A673 (cell line): ENCODE data around the gene PROX2. TPM values are rescaled to one million over a fixed set of nuclear protein-coding genes. Genes with fewer than 3 reads are reported as not detected.
A peak's percentile ranks its signal among the peaks of the same experiment; 100 is the strongest.

ENCODE experiments used
- BruUV-seq: library from RNA; stranded (reverse); fragments of 400-500 nt; replicated peaks from 2 replicates; lab custom pipeline; 2021; lab: Mats Ljungman, UMichigan
- CTCF ChIA-PET: fragments of 300-600 bp; sonication (Branson Sonifier 250); formaldehyde crosslinking; loops from one replicate; lab custom pipeline; 2022; ENCODE audit warnings: antibody characterized with exemption; lab: Charles Lee
- POLR2A ChIA-PET: fragments of 300-600 bp; sonication (Branson Sonifier 250); formaldehyde crosslinking; loops from one replicate; lab custom pipeline; 2022; ENCODE audit warnings: antibody characterized with exemption; ENCODE audit not compliant: low non-redundant PET; lab: Charles Lee
- DNase-seq: peaks from one replicate; pipeline ENCODE4 v3.0.0-alpha.2; 2015; ENCODE audit warnings: low spot score
- H3K27ac ChIP-seq: fragments of 200-600 bp; sonication (generic); 2 replicates; pipeline ENCODE4 v1.5.1; 2016; ENCODE audit warnings: mixed run types, low read depth, mild to moderate bottlenecking, mixed read lengths, antibody characterized with exemption, low read length; ENCODE audit not compliant: poor library complexity, severe bottlenecking
- H3K27me3 ChIP-seq: fragments of 200-600 bp; sonication (generic); replicated peaks from 2 replicates; pipeline ENCODE4 v1.6.1; 2017; ENCODE audit warnings: mixed run types, low read depth, mild to moderate bottlenecking, mixed read lengths, antibody characterized with exemption, low read length; ENCODE audit not compliant: insufficient read depth, poor library complexity
- H3K36me3 ChIP-seq: fragments of 200-600 bp; sonication (generic); 2 replicates; pipeline ENCODE4 v1.6.1; 2016; ENCODE audit warnings: mixed run types, mild to moderate bottlenecking, mixed read lengths, antibody characterized with exemption, low read length; ENCODE audit not compliant: insufficient read depth, poor library complexity, severe bottlenecking
- H3K4me1 ChIP-seq: fragments of 200-600 bp; sonication (generic); 2 replicates; pipeline ENCODE4 v1.6.1; 2017; ENCODE audit warnings: mixed run types, mild to moderate bottlenecking, mixed read lengths, antibody characterized with exemption, low read length; ENCODE audit not compliant: insufficient read depth, poor library complexity, severe bottlenecking
- H3K4me3 ChIP-seq: fragments of 200-600 bp; sonication (generic); 2 replicates; pipeline ENCODE4 v1.5.1; 2016; ENCODE audit warnings: low read depth, mixed run types, mild to moderate bottlenecking, mixed read lengths, low read length; ENCODE audit not compliant: poor library complexity, severe bottlenecking
- H3K9me3 ChIP-seq: fragments of 200-600 bp; sonication (generic); 2 replicates; pipeline ENCODE4 v1.6.1; 2016; ENCODE audit warnings: mixed run types, low read depth, mild to moderate bottlenecking, mixed read lengths, antibody characterized with exemption, low read length; ENCODE audit not compliant: poor library complexity, severe bottlenecking
- EZH2 ChIP-seq: fragments of 200-600 bp; sonication (generic); IDR thresholded peaks from 2 replicates; pipeline ENCODE4 v1.6.1; 2017; ENCODE audit warnings: borderline replicate concordance, low read depth, mild to moderate bottlenecking, mixed read lengths, antibody characterized with exemption, low read length; ENCODE audit not compliant: poor library complexity, severe bottlenecking
- intact Hi-C: fragments of 100-400 bp; cut with micrococcal nuclease; formaldehyde crosslinking; loops from one replicate; pipeline ENCODE4 v1.10.0; 2022; ENCODE audit not compliant: unreplicated experiment
- total RNA-seq: library from RNA; stranded (reverse); gene quantifications from 2 replicates; pipeline ENCODE4 v1.2.3, GENCODE V29; 2021
- TF ChIP-seq, protein P1 (sequence below): fragments of 300-800, 200-600 bp; sonication (generic); conservative IDR thresholded peaks from 2 replicates; pipeline ENCODE4 v1.5.1; 2017; ENCODE audit warnings: low read depth, mild to moderate bottlenecking, antibody characterized with exemption, low read length, moderate library complexity, mixed read lengths

The PROX2 gene
- total RNA-seq, 1 experiment from 2014 or later = not detected

DNA sequence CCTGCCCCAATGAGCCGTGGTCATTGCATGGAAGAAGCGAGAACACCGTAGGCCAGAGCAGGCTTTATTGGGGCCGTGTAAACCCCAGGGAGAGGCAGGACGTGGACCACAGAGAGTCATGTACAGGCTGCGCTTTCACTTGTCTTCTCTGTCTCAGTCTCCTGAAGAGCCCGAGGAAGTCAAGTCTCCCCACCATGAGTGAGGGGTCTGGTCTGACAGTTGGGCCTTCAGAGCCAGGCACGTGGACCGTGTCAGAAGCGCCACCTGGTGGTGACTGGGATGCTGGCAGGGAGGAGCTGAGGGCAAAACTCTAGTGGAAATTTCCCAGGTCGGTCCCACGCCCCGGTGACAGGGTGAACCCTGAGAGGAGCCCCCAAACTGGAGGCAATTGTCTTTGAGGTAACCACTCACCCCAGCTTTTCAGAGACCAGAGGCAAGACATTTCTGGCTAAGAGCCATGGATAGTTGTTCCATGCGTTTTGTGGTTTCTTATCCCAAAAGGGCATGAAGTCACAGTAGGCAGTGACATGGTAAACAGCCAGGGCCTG is 29.7 kb upstream of the PROX2 start:
- no peaks in the 10 kb centered on the region for H3K9me3 ChIP-seq
- POLR2A ChIA-PET = interaction anchor here (0.7 kb wide), 1 partner anchor 32 kb away, joined by 4 read pairs; no protein-coding TSS in a partner anchor
- no peaks in the 10 kb centered on the region for H3K27me3 ChIP-seq
- intact Hi-C loops = loop anchor here (1.0 kb wide), 1 partner anchor 44 kb away; no protein-coding TSS in a partner anchor
- peaks cover 46% of the 10 kb centered on the region for H3K36me3 ChIP-seq
- BruUV-seq = no TSS peak
- peak; percentile 75 for DNase-seq
- CTCF ChIA-PET = interaction anchor here (0.6 to 3.3 kb wide), 4 partner anchors 18 to 297 kb away, joined by 3 to 26 read pairs (median 4); partner anchors contain the start of gene RPS6KL1
- H3K4me3 ChIP-seq = no peak overlapping the region
- no peak overlapping the region for H3K27ac ChIP-seq
- no peaks in the 10 kb centered on the region for H3K4me1 ChIP-seq
- TF ChIP-seq, protein P1, sequence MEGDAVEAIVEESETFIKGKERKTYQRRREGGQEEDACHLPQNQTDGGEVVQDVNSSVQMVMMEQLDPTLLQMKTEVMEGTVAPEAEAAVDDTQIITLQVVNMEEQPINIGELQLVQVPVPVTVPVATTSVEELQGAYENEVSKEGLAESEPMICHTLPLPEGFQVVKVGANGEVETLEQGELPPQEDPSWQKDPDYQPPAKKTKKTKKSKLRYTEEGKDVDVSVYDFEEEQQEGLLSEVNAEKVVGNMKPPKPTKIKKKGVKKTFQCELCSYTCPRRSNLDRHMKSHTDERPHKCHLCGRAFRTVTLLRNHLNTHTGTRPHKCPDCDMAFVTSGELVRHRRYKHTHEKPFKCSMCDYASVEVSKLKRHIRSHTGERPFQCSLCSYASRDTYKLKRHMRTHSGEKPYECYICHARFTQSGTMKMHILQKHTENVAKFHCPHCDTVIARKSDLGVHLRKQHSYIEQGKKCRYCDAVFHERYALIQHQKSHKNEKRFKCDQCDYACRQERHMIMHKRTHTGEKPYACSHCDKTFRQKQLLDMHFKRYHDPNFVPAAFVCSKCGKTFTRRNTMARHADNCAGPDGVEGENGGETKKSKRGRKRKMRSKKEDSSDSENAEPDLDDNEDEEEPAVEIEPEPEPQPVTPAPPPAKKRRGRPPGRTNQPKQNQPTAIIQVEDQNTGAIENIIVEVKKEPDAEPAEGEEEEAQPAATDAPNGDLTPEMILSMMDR = peak; percentile 99
- TF ChIP-seq EZH2 = no peak

DNA sequence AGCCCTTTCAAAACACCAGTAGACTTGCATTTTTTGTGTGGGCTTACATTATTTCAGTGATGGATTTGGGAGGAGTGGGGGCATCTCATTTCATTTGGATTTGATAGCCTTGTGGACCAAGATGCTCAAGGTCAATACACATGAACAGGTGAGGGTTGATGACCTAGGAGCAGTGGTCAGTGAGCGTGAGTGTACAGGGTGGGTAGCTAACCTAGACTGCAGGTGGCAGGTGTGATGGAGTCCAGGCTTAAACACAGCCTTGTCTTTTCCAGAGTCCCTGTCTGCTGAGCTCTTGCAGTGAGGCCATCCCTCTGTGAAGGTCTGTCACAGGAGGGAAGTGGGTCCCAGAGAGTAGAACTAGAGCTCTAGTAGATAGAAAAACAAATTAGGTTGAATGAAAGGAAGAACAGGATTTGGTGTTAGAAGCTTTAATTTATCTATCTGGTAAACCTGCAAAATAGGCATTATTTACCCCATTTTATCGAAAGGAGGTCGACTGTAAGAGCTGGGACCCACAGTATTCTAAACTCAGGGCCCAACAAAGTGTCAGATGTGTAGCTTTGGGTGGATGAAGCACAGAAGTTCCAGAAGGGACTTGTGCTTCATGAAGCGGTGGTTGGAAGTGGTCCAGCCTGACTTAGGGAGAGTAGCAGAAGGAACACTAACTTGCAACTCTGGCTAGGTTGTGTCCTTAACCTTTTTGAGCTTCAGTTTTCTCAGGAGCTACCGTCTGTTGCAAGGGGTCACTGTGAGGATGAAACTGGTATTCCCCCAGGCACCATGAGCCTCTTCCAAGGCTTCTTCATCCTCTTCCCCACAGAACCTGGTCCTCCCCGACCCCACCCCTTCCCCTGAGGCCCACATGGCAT is 28.9 kb upstream of the PROX2 start:
- ChIA-PET CTCF (interaction anchor here (0.5 to 3.3 kb wide), 4 partner anchors 40 to 296 kb away, joined by 3 to 26 read pairs (median 4); partner anchors contain the start of gene LTBP2), POLR2A (no interaction called here)
- TF ChIP-seq, protein P1 = no peak
- no peak for TF ChIP-seq EZH2
- H3K4me3 ChIP-seq = no peak overlapping the region
- intact Hi-C loops = loop anchor here (1.0 kb wide), 1 partner anchor 44 kb away; no protein-coding TSS in a partner anchor
- no peaks in the 10 kb centered on the region for H3K9me3 ChIP-seq
- no TSS peak for BruUV-seq
- no peaks in the 10 kb centered on the region for H3K27me3 ChIP-seq
- peaks cover 54% of the 10 kb centered on the region for H3K36me3 ChIP-seq
- no peaks in the 10 kb centered on the region for H3K4me1 ChIP-seq
- no peak overlapping the region for H3K27ac ChIP-seq
- DNase-seq = no peak

DNA sequence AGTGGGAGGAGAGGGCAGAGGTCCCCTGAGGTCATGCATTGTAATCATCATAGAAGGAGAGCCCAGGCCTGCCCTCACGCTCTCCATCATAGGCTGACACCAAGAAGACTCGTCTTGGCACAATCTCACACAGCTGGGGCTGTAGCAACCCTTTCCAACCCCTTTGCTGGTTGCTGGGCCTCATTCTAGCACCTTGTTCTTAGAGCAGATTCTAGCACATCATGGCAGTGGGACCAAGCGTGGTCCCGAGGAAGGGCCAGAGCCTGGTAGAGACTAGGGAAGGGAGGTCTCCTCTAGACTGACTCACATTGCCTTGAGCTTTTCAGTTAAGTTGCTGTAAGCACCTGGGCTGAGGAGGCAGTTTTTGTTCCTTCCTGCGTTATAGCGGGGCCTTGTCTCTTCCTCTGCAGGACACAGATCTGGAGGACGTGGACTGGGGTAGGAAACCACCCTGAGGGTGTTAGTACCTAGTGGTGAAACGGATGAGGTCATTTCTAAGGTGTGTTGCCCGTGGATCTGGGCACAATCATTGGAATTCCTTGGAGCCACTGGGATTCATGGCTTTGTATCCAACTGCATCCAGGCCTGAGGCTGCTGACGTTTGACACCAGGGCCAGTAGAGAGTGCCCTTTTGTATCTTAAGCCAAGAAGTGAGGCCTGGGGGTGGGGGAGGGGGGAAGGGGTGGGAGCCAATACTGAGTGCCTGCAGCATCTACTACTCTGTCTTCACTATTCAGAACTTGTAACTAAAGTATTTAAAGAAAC is 27.2 kb upstream of the PROX2 start:
- Histone ChIP-seq H3K9me3 (no peaks in the 10 kb centered on the region), H3K4me3 (no peak overlapping the region), H3K27ac (no peak overlapping the region), H3K36me3 (peaks cover 71% of the 10 kb centered on the region), H3K27me3 (no peaks in the 10 kb centered on the region), H3K4me1 (no peaks in the 10 kb centered on the region)
- ChIA-PET CTCF (no interaction called here), POLR2A (no interaction called here)
- TF ChIP-seq, protein P1 = no peak
- no peak for TF ChIP-seq EZH2
- BruUV-seq = TSS peak; percentile 54
- intact Hi-C loops = no loop called here
- DNase-seq = no peak
